AG08396 (cell line): ENCODE data around the gene VAMP2.
A peak's percentile ranks its signal among the peaks of the same experiment; 100 is the strongest.

Experiments used
- DNase-seq: peaks from one replicate; pipeline ENCODE4 v3.0.0; 2012; ENCODE audit warnings: low spot score, mixed read lengths

VAMP2 gene, protein sequence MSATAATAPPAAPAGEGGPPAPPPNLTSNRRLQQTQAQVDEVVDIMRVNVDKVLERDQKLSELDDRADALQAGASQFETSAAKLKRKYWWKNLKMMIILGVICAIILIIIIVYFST

DNA sequence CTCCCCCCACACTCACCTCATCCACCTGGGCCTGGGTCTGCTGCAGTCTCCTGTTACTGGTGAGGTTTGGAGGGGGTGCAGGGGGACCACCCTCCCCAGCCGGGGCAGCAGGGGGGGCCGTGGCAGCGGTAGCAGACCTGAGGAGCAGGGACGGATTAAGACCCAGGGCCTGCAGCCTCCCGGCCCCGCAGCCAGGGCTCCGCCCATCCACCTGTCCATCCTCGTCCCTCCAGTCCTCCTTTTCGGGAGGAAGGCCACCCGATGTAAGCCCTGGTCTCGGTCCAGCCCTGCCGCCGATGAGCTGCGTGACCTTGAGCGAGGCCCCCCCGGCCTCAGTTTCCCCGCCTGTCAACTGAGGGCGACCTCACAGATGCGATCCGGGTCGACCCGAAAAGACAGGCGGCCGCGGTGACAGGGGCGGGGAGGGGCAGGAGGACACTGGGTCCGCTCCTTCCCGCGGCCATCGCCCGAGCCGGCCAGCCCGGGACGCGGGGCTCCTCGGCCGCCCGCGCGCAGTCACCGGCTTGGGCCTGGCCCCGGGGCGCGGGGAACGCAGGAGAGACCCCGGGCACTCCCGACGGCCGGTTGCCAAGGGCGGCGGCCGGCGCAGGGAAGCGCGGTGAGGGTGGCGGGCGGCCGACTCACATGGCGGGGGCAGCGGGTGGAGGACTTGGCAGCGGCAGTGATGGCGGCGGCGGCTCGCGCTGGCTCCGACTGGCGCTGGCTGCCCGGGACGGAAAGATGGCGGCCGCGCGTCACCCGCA is at the start of gene VAMP2:
VAMP2 (minus strand) TSS at position 716 of the 764 bp plus-strand sequence; CDS start at position 647, 69 bp downstream.
- peak; percentile 83 for DNase-seq

DNA sequence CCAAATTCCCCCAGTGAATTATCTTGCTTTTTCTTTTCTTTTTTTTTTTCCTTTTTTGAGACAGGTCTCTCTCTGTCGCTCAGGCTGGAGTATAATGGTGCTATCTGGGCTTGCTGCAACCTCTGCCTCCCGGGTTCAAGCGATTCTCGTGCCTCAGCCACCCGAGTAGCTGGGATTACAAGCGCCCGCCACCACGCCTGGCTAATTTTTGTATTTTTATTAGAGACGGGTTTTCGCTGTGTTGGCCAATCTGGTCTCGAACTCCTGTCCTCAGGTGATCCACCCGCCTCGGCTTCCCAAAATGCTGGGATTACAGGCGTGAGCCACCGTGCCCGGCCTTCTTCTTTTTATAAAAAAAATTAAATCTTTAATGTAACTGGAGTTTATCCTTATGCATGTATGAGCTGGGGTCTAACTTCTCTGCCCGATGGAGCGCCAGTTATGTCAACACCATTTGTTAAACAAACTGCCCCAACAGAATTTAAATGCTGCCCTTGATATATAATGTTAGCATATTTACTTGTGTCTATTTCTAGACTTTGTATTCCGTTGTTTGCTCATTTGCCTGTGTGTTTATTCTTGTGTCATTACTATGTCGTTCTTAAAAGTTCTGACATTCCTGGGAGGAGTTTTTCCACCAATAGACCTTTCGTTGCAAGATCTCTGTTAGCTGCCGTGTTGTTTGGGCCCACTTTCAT is 48.2 kb upstream of the VAMP2 start:
- DNase-seq = peak; percentile 5

DNA sequence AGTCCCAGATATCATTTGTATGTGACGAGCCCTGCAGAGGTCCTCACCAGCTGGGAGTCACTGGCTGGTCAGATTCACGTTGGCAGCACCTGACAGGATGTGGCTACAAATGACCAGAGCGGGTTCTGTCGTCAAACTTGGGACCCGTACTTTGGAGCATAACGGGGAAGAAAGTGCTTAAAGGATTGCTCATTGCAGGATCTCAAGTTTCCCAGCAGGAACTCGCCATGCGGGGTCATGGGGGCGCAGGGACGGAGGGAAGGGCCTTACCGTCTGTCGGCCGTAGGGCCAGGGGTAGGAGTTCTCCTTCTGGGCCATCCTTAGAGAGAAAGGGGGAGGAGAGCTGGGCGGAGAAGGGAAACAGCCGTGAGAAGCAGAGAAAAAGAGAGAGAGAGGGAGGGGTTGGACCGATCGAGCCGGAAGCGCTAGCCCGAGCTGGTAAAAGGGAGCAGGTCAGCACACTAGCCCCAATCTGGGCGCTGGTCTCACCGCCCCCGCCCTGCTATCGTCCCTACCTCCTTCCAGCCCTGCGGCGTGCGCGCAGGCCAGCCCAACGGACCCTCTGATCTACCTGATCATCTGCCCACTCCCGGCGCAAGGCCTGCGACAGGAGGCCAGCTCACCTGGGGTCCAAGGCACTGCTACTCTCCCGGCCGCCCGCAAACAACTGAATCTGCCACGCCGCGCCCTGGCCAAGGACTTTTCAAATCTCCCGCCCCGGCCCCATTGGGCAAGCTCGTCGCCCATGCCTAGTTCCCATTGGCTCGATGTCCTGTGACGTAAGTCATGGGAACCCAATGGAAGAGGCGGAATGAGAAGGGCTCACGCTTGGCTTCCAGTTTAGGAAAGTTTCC is 47.4 kb upstream of the VAMP2 start, which contains the start of gene AURKB:
AURKB (minus strand) TSS at position 669 of the 854 bp plus-strand sequence; CDS start at position 318, 351 bp downstream.
- DNase-seq = peak; percentile 96

DNA sequence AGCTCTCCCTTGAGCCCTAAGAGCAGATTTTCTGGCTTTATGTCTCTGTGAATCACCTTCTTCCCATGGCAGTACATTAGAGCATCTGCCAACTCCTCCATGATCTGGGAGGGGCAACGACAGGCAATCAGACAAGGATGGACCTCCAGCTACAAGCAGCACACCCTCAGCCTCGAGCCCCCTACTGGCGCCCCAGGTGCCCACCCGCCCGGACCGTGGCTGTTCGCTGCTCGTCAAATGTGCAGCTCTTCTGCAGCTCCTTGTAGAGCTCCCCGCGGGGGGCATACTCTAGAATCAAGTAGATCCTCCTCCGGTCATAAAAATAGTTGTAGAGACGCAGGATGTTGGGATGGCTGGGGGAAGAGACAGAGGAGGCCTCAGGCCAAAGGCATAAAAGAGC is 43.8 kb upstream of the VAMP2 start:
- no peak for DNase-seq

DNA sequence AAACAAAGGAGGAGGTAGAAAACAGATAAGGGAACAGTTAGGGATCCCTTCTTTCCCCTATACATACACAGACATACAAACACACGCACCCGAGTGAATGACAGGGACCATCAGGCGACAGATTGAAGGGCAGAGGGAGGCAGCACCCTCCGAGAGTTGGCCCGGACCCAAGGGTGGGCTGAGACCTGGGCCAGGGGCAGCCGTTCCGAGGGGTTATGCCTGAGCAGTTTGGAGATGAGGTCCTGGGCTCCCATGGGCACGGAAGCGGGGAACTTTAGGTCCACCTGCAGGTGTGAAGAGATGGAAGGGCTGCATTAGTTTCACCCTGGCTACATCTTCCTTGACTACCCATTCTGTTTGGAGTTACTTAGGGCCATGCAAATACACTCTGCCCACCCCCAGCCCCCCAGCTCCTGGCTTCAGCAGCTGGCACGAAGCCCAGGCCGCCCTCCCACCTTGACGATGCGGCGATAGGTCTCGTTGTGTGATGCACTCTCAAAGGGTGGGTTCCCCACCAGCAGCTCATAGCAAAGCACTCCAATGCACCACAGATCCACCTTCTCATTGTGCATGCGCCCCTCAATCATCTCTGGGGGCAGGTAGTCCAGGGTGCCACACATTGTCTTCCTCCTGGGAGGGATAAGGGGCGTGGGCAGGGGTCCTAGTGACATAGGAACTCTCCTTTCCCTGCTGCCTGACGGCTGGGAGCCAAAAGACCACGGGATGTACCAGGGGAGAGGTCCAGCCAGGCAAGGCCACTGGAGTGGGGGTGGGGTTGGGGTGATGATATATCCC is 42.2 kb upstream of the VAMP2 start:
- DNase-seq = no peak

DNA sequence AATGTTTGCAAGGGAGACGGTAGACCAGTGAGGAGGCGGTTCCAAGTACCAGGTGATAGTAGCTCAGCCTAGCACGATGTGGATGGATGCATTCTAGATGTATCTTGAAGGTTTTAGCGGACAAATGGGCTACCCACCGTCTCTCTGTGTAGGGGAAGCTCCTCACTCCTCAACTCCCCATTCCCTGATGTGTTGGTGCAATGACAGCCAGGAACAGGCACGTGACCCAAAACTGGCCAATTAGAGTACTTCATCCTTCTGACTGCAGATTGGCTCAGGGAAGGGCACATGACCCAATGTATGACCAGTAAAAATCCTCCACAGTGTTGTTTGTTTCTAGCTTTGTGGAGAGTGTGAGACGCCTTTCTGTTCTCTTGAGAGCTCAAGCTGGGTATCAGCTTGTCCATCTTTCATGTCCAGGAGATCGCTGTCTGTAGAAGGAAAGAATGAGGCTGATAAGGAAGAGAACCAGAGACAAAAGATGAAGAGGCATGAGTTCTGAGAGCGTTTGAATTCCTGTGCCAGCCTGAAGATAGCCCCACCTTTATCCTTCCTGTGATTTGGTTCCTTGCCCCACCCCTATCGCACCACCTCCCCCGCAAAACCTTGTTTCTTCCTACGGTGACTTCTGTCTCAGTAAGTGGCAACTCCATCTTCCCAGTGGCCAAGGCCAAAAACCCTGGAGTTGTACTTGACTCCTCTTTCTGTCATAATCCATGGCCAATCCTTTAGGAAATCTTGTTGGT is 29.5 kb upstream of the VAMP2 start:
- peak; percentile 73 for DNase-seq

DNA sequence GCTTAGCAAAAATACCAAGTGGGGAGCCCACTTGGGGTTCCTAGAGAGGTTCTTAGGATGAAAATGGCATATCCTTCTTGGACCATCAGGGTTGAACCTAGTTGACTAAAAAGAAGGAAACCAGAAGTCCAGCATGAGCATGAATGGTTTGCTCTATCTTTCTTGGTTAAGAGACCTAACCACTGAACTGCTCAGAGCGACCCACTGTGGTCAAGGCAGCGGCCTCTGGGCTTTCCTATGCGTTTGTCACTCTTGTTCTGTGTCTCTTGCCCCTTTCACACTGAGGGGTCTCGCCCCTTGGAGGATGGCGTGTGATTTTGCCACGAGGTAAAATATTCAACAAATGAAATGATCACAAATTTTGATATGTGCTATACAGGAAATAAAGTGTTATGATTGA is 27.8 kb upstream of the VAMP2 start:
- DNase-seq = no peak

DNA sequence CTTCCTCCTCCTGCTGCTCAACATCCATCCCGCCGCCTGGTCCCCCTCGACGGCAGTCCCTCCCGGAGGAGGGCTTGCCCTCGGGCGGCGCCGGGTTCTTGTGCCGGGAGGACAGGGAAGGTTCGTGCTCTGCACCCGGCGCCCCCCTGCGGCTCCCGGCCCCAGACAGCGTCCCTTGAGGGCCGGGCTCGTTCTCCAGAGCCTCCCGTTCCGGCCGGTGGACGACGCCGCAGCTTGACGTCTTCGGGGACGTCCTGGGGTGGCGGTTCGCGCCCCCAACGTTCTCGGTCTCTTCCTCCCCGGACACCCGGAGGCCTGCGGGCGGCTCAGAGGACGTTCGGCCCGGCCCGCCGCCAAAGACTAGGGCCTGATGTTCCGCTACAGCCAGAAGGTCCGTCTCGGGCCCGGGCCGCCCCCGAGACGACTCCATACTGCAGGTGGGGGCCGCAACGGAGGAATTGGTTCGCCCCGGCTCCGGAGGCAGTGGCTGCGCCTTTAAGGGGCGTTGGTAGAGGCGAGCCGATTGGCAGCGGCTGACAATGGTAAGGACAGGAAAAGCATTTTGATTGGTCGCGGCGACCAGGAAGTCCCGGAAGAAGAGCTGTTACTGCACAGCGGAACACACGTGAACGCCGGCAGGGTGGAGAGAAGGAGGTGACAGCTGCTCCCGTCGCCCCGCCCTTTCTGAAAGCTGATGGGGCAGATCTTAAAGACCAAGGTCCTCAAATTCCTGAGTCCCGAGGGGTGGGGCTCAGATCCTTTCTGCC is 27.1 kb upstream of the VAMP2 start, which contains the start of gene BORCS6:
BORCS6 (minus strand) TSS at position 470 of the 767 bp plus-strand sequence; CDS start at position 430, 40 bp downstream.
- peak; percentile 94 for DNase-seq

DNA sequence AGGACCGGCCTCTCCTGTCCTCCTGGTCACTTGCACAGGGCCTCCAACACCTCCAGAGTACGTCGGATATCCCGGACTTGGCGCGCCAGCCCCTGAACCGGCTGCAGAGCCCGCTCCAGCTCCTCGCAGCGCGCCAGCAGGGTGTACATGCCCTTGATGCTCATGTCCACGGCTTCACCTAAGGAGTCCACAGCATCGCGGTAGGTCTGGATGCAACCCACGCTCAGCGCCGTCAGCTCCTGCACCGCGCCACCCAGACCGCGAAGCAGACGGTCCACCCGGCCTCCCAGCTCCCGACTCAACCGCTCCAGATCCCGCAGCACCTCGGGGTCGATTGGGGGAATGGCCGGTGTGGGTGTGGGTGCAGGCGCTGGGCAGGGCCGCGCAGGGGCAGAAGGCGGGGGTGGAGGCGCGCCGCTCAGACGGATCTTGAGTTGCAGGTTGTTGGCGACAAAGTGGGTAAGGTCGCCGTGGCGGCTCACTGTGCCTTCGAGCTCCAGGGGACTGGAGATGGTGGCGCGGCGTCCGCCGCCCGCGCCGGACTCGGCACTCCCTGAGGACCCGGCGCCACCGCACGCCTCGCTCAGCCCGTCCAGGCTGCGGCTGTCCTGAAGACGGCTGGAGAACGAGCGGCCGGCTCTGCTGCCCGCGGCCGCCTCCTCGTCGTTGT is 26.4 kb upstream of the VAMP2 start:
- DNase-seq = no peak

DNA sequence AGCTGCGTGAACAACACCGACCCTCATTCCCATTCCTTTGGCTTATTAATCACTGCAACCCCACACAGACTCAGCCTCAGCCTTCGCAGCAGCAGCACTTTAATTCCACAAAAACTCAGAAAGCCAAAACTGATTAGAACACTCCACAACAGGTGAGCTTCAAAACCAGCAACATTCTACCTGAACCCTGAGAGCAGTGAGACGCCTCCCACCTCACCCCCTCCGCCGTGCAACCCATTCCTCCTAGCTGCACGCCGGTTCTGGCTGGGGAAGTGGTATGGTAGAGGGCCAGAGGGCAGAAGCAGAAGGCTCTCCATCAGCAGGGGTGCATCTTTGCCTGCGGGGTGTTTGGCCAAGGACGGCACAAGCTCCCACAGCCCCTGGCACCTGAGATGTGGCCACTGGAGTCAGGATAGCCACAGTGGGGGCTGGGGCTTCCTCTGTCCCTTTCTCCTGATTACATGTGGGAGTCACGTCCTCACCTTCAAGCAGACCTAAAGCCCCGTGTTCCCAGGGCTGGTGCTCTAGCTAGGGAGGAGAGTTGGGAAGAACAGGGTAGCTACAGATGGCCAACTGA is 25.6 kb upstream of the VAMP2 start:
- no peak for DNase-seq

DNA sequence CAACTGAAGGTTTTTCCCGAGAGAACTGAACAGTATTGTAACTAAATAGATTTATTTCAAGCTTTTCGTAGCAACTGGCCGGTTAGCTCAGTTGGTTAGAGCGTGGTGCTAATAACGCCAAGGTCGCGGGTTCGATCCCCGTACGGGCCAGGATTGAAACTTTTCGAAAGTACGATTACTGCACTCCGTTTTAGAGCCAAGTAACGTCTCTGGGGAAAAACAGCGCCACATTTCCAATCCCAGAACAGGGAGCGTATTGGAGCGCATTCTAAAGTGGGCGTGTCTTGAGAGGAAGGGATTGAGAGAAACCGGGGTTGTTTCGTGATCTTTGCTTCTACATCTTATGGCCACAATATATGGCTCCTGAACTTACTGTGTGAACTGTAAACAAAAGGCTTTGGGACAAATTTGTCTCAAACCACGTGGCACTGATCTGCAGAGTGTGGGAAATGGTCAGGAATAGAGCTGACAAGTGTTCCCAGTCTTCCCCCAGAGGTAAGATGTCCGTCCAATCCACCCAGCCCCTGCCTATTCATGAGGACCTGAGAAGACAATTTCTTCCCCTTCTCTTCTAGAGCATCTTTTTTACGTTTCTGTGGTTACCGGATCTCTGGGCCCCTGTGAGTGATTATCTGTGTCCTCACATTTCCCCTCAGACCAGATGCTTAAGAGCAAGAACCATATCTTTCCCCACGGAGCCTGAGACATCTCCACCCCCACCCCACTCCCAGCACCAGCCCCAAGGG is 24.9 kb upstream of the VAMP2 start:
- DNase-seq = peak; percentile 90

DNA sequence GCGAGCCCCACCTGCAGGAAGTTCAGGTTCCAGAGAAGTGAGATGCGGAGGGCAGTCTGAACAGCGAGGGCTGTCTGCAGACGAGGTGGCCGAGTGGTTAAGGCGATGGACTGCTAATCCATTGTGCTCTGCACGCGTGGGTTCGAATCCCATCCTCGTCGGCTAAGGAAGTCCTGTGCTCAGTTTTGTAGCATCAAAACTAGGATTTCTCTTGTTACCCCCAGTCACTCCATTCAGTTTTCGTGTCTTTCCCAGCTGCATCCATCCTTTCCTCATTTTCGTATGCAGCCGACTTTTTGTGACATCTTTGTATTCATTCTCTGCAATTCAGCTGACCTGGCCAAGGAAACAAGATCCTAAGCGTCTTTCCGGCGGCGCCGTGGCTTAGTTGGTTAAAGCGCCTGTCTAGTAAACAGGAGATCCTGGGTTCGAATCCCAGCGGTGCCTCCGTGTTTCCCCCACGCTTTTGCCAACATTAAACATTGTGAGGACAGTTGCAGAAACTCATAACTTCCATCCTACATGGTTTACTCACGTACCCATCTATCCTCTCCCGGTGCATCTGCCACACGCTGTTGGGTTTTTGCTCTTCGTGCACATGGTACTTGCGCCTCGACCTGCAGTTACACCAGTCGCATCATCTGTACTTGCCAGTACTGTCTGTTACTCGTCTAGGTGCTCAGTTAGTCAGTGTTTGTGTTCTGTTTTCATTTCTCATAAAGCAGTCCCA is 24.2 kb upstream of the VAMP2 start:
- peak; percentile 72 for DNase-seq

DNA sequence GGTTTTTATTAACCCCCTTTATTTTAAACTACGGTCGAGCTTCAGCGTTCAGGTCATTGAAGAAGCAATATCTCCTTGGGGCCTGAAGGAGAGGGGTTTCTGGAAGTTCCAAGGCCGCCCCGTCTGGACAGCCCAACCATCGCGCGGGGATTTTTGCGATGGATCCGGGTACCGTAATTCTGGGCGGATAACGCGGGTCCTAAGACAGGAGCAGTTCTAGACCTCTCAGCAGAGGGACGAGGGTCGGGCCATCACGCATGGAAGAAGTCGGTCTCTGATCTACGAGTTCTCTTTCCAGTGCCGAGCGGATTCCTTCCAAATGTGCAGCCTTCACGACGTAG is 23.7 kb upstream of the VAMP2 start:
- DNase-seq = no peak

DNA sequence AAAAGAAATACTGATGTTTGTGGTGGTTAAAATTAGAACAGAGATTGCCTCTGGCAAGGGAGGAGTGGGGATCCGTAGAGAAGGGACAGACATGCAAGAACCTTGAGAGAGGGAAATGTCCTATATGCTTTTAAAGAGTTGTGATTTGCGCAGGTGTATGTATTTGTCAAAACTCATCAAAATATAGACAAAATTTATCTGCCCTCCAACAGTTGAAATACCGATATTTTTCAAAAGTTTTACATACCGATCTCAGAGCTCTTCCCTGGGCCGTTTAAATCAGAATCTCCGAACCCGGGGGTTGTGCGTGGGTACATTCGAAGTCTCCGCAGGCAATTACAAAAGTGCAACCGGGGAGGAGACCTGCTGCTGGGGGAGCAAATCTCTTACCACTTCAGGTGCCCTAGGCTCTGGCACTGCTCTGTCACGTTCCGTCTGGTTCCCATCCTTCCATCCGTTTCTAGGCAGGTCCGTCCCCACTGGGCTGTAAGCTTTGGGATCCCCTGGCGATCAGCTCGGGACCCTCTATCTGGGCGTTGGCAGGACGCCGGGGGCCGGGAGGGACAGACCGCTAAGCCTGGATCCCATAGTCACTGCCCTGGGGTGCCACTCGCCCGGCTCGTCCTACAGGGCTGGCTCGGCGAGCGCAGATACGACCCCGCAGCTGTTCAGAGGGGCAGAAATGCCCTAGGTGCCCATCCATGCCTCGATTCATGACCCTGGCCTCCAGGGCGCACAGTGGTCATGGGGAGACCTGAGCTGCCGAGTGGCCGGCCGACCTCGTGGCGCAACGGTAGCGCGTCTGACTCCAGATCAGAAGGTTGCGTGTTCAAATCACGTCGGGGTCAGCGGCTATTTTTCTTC is 23.1 kb upstream of the VAMP2 start:
- peak; percentile 69 for DNase-seq

DNA sequence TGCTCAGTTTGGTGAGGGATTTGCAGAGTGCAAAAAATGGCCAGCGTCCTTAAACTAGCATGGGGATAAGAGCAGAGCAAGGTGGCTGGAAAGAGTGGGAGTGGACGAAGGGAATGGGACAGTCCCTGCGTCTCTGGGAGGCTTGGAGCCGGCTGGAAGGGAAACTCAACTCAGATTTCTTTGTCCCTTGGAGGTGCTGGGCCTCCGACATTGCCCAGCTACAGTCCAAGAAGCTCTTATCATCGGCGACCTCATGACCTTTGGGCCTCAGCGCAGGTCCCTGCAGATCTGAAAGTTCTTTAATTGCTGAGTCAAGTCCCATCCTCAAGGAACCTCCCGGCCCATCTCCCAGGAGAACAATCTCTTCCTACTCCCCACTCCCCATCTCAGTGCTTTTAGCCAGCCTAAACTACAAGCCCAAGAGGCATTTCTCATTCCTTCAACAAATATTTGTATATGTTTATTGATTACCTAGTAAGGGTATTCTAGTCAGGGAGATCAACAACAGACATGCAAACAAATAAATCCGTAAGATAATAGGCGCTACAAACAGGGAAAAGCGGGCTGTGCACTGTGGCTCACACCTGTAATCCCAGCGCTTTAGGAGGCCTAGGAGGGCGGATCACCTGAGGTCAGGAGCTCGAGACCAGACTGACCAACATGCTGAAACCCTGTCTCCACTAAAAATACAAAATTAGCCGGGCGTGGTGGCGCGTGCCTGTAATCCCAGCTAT is 14.4 kb upstream of the VAMP2 start:
- DNase-seq = no peak
